ENCODE measurements around the gene UGGT1.

Gene UGGT1

DNA sequence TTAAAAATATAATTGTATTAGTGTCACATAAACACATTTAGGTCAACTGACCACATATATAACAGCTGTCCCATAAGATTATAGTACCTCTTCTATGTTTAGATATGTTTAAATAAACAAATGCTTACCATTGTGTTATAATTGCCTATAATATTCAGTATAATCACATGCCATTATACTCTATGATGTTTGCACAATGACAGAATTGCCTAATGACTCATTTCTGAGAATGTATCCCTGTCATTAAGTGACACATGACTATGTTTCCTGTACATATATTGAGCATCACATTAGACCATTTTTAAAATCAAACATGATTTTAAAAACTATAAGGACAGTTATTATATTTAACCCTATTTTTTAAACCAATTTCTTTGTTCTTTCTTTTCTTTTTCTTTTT is 137.9 kb downstream of the UGGT1 start:
- DNase-seq = no peak

- peak; percentile 73 for DNase-seq
These were observed 142.2 kb downstream of the UGGT1 start for GRCh38 chr2:128232965-128233789.

DNA sequence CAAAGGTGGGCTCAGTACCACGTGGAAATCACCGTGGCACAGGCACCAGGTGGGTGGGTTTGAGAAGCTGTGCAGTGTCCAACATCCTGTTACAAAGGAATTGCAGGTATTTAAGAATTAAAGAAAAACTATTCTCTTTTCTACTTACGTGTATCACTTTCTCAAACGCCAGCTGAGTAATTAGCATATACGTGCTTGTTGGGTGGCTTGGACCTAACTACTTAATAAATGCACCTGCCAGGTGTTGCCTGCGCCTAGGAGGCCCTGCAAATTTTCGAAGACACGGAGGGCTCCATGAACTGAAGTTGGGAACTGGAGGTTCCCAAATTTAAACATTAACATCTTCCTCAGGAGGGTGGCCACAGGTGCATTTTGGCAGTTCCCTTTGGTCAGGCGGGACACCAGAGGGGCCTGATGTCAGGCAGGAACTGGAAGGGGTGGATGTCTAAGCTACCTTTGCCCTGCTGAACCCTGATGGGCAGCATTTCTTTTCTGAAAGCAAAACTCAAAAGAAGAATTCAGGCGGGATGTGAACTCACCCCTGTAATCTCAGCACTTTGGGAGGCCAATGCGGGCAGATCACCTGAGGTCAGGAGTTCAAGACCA is 142.9 kb downstream of the UGGT1 start:
- DNase-seq = no peak

GRCh38 chr2:128234613-128235012 is 143.6 kb downstream of the UGGT1 start:
- DNase-seq = no peak

- DNase-seq = no peak
These were observed 144.6 kb downstream of the UGGT1 start for GRCh38 chr2:128235581-128235980.

DNA sequence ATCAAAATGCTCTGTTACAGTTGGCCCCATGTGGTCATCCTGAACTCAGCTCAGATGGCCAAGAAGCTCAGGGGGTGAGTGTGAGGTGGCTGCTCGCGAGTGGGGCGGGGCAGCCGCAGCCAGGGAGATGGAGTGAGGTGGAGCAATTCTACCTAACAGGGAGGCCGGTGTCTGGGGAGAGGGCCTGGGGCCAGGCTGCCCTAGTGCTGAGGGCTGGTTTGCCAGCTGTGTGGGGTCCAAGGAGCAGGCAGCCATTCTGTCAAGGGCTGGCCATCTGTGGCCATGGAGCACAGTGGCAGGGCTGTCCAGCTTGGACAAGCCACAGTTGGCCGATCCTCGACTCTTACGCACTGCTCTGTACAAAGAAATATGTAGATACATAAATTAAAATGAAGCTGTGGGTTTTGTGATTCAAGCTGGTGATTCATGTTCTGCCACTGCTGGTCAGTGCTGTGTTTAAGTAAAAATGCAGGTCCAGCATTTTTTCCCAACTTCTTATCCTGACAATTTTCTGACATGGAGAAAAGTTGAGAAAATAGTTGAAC is 145.6 kb downstream of the UGGT1 start:
- peak; percentile 39 for DNase-seq

- no peak for DNase-seq
These were observed 146.1 kb downstream of the UGGT1 start for GRCh38 chr2:128237081-128237534.

- DNase-seq = no peak
These were observed 147.1 kb downstream of the UGGT1 start for GRCh38 chr2:128237911-128238697.

DNA sequence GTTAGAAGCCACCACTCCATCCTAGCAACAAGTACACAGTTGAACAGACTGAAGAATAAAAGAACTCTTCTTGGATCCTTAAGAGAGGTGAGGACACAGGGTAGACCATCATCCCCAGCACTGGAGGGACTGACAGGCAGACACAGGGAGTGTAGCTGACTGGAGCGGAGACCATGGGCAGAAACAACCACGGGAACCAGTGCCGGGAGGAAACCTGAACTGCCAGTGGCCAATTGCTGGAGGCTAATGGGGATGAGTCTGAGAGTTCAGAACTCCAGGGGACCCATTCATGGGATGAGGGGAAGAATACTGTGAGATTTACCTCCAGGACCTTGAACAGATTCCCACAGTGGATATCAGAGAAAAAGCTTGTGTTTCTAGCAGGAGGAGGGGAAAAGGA is 150.9 kb downstream of the UGGT1 start:
- DNase-seq = no peak
